Measurements from ENCODE around the gene KLHL41. TPM values are rescaled to one million over a fixed set of nuclear protein-coding genes. Genes with fewer than 3 reads are reported as not detected.

KLHL41 gene
- total and polyA plus RNA-seq, 4 donors = 0.10 to 0.33 (median 0.26) TPM

- Histone ChIP-seq H3K4me1 (ENCODE audit: control insufficient read depth in 4 of 4, insufficient read depth in 4 of 4, low read length in 3 of 4) (no peaks in the 10 kb centered on the region), H3K27ac (ENCODE audit: low read depth in 1 of 2, low read length in 2 of 2) (no peak overlapping the region), H3K9me3 (ENCODE audit: control insufficient read depth in 4 of 4, low read length in 3 of 4) (no peaks in the 10 kb centered on the region), H3K9ac (ENCODE audit: low read depth in 1 of 2, low read length in 2 of 2) (no peak overlapping the region), H3K36me3 (ENCODE audit: control insufficient read depth in 4 of 4, insufficient read depth in 3 of 4, low read depth in 1 of 4, low read length in 3 of 4) (peaks cover 0 to 2% (median 0%) of the 10 kb centered on the region in 4 donors), H3K4me3 (ENCODE audit: low read depth in 1 of 3, low read length in 3 of 3) (no peak overlapping the region), H3K27me3 (ENCODE audit: control insufficient read depth in 4 of 4, insufficient read depth in 4 of 4, low read length in 3 of 4) (no peaks in the 10 kb centered on the region)
- TF ChIP-seq MAX (IDR thresholded peaks at IDR 0.05) (no peak), RXRA (IDR thresholded peaks at IDR 0.05) (no peak), JUND (IDR thresholded peaks at IDR 0.05) (peak in 1 of 2 donors; percentile 26), FOXA1 (IDR thresholded peaks at IDR 0.05) (no peak), REST (IDR thresholded peaks at IDR 0.05) (no peak)
- DNase-seq (ENCODE audit: low spot score) = no peak
Measured at GRCh38 chr2:169507698-169508097, 1.8 kb upstream of the KLHL41 start.

GRCh38 chr2:169509955-169510354 is 453 bp downstream of the KLHL41 start:
- TF ChIP-seq HNF4A (conservative IDR thresholded peaks at IDR 0.05) (no peak), ATF3 (IDR thresholded peaks at IDR 0.05) (no peak), RXRA (IDR thresholded peaks at IDR 0.05) (no peak), ZBTB33 (IDR thresholded peaks at IDR 0.05) (no peak), TAF1 (conservative IDR thresholded peaks at IDR 0.05) (no peak), SP1 (IDR thresholded peaks at IDR 0.05) (no peak), NR2F2 (IDR thresholded peaks at IDR 0.05) (no peak), JUND (IDR thresholded peaks at IDR 0.05) (no peak), MAX (IDR thresholded peaks at IDR 0.05) (no peak), YY1 (IDR thresholded peaks at IDR 0.05) (no peak), GABPA (IDR thresholded peaks at IDR 0.05 in 1 of 2, conservative IDR thresholded peaks at IDR 0.05 in 1 of 2) (no peak)
- no peak for DNase-seq (ENCODE audit: low spot score)

More at GRCh38 chr2:169509955-169510354, 453 bp downstream of the KLHL41 start:
- no peak overlapping the region for H3K27ac ChIP-seq (ENCODE audit: low read depth in 1 of 2, low read length in 2 of 2)
- no peak overlapping the region for H3K4me3 ChIP-seq (ENCODE audit: low read depth in 1 of 3, low read length in 3 of 3)
- H3K27me3 ChIP-seq (ENCODE audit: control insufficient read depth in 4 of 4, insufficient read depth in 4 of 4, low read length in 3 of 4) = no peaks in the 10 kb centered on the region
- H3K4me1 ChIP-seq (ENCODE audit: control insufficient read depth in 4 of 4, insufficient read depth in 4 of 4, low read length in 3 of 4) = no peaks in the 10 kb centered on the region
- no peaks in the 10 kb centered on the region for H3K36me3 ChIP-seq (ENCODE audit: control insufficient read depth in 4 of 4, insufficient read depth in 3 of 4, low read depth in 1 of 4, low read length in 3 of 4)
- no peak overlapping the region for H3K9ac ChIP-seq (ENCODE audit: low read depth in 1 of 2, low read length in 2 of 2)
- no peaks in the 10 kb centered on the region for H3K9me3 ChIP-seq (ENCODE audit: control insufficient read depth in 4 of 4, low read length in 3 of 4)
- 92% methylated on average over 8 of the region's 8 CpGs for WGBS
